IPS-NIHi7 (cell line): ENCODE results near the gene SGMS2.

Experiments used
- DNase-seq: peaks from one replicate; pipeline ENCODE4 v3.0.0; 2012; ENCODE audit warnings: mixed read lengths; ENCODE audit errors: extremely low spot score

Gene SGMS2

DNA sequence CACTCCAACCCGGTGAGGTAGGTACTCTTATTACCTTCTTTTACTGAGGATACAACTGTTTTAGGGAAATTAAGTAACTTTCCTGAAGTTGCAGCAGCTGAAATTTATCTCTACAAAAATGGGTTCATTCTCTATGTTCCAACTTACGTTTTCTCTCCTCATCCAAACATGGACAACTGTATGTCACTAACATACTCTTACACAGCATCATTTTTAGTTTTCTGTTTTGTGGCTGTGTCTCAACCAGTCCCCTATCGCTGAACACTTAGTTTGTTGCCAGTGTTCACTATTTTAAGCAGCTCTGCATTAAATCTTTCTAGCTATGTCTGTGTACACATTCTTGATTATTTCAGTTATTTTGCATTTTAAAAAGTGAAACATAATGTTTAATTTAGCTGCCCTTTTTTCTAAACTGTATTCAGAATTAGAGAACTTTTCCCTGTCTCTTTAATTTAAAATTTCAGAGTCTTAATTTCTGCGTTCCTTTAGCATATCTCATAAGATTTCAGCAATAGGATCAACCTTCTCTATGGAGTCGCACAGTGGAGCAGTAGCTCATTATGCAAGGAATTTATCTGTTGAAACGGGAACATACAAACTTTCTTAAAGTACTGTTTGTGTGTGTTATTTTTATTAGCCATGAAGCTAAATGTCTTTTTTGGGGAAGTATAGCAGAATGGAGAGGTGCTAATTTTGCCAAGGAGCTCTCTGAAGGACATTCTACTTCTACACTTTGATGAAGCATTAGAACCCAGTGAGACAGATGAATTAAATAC, 3.8 kb downstream of the SGMS2 start:
- no peak for DNase-seq

- DNase-seq, result no peak
Observed at GRCh38 chr4:107831140-107831539, 6.4 kb downstream of the SGMS2 start.

DNA sequence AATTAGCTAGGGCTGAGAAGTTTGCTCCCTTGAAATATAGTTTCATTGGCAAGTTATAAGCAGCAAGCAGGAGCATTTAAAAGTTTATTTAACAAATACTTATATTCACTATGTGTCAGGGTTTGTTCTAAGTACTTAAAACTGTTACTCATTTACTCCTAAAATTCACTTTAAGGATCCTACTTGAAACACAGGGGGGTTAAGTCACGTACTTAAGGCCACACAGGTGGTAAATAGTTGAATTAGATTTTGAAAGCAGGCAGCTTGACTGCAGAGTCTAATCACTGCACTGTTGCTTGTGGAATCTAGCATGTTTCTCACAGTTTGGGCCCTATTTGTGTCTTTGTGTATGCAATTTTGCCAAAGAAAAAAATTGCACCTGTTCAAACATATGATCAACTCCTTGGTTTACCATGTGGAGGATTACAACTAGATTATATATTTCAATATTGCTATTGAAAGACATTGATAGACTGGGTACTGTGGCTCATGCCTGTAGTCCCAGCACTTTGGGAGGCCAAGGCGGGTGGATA, 7.6 kb downstream of the SGMS2 start:
- no peak for DNase-seq

DNA sequence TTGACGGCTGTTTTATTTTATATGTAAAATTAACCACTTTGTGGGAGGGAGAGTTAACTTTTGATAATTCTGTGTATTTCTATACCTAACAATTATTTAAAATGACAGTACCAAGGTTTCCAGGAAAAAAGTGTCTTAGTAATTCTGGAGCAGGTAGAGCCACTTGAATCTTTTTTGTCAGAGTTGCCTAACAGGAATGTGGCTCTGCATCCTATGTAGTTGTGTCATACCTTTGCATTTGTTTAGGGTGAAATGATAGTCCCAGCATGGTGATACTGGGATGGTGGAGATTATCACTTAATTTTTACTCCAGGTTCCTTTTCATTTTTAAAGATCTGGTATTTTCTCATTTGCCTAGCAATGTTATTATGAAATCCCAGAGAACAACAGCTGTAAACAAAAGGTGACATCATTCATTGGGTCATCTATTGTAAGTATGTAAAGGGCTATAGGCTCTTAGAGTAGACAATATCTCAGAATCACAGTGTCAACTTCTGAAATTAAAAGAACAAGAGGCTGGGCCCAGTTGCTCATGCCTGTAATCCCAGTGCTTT, 9.6 kb downstream of the SGMS2 start:
- no peak for DNase-seq

GRCh38 chr4:107835406-107835805, 10.7 kb downstream of the SGMS2 start:
- no peak for DNase-seq

GRCh38 chr4:107837317-107837716, 12.6 kb downstream of the SGMS2 start:
- no peak for DNase-seq

GRCh38 chr4:107837776-107838618, 13.3 kb downstream of the SGMS2 start:
- no peak for DNase-seq

GRCh38 chr4:107838861-107839565, 14.3 kb downstream of the SGMS2 start:
- DNase-seq, result no peak

GRCh38 chr4:107843391-107843790, 18.7 kb downstream of the SGMS2 start:
- peak; percentile 24 for DNase-seq

DNA sequence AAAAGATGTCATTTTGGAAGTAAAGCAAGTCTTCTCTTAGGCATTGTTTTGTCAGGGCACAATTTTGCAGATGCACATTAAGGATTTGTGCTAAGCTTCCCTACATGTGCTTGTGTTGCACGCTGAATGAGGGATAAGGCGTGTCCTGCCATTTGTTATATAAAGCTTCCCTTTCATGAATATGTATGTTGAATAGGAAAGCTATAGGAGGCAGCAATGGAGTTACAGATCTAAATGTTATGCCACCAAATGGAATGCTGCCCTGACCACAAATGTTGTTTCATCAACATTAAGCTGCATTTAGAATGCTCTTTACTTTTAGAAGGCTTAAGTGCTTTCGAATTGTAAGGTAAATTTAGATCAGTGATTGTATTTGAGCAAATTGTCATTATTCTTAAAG, 20.9 kb downstream of the SGMS2 start:
- no peak for DNase-seq

DNA sequence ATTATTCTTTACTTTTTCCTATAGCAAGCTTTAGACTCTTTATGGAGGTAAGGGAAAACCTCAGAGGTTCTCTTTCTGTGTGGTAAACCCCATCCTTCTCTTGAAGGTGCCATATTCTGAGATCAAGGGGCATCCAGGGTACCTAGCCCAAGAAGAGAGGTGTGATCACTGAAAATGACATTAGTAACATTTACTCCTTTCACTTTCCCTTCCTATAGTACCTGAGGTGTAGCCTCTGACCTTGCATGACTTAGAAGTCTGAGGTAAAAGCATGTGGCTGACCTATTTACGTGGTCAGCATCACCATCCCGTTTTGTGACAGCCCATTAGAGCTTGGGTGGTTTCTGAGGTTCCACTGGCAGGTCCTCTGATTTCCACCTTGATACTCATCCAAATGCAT, 25.7 kb downstream of the SGMS2 start:
- DNase-seq, result no peak

GRCh38 chr4:107853444-107854355, 29.0 kb downstream of the SGMS2 start:
- no peak for DNase-seq

DNA sequence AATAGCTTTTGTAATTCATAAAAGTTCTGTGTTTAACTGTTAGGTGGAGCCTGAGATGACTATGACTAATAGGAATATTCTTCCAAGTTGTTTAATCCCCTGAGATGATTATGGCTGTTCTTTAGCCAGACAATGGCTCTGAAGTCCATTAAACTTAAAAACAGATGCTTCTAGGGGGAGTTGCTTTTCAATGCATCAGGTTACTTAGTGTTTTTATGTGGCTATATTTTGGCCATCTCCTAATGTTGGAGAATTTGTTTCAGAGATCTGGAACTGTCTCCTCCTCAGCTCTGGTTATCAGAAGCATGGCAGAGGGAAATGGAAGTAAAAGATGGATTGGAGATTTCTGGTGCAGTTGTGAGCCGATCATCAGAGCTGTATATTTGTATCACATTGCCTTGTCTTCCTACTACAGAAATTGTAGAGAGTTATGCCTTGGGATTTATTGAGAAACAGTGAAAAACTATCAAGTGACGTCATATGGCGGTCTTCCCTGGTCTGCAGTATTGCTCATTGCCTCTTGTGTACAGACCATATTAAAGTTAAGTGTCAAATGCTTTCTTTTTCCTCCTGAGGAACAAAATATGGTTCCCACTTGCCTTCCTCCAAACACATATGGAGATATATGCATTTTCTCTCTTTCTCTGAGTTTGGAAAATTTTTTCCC, 29.8 kb downstream of the SGMS2 start:
- no peak for DNase-seq

- DNase-seq, result no peak
Observed at GRCh38 chr4:107855723-107856122, 31.0 kb downstream of the SGMS2 start.

GRCh38 chr4:107856901-107857300, 32.2 kb downstream of the SGMS2 start:
- no peak for DNase-seq

DNA sequence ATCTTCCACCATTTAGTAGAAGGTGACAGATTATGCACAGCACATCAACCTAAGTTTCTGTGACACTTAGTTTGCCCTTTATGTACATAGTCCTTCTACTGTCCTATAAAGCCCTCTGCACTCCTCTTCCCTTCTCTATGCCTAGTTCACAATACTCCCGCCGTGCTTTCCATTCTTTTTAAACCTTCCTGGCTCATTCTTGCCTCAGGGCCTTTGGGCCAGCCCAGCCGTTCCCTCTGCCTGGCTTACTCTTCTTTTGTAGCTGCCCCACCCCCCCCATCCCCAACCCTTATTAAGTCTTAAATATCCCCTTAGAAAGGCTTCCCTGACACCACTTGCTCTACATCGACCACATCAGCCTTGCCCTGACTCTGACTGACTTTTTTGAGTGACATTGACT, 33.0 kb downstream of the SGMS2 start:
- DNase-seq, result peak; percentile 10

DNA sequence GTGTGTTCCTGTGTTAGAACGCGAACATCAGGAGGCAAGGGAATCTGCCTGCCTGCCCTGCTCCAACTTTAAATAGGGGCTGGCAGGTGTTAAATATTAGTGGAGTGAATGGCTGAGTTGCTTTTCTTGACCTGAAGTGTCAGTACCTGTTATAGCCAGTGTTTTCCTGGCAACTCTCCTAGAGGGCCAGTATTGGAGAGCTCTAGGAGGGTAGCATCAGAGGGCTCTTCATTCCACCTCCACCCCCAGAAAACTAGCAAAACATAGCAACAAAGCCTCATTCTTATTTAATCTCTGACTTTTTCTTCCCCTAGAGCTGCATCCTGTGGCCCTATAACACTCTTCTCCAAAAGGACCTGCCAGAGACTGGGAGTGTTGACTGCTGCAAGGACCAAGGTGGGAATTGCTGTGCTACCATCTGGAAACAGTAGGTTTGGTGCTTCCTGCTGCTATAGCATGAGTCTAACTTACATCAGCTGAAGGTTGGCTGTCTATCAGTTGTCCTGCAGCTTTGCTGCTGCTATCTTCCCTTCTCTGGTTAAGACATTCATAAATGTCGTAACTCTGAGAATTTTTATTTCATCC, 33.5 kb downstream of the SGMS2 start:
- peak; percentile 12 for DNase-seq

GRCh38 chr4:107862658-107863057, 37.9 kb downstream of the SGMS2 start:
- no peak for DNase-seq

DNA sequence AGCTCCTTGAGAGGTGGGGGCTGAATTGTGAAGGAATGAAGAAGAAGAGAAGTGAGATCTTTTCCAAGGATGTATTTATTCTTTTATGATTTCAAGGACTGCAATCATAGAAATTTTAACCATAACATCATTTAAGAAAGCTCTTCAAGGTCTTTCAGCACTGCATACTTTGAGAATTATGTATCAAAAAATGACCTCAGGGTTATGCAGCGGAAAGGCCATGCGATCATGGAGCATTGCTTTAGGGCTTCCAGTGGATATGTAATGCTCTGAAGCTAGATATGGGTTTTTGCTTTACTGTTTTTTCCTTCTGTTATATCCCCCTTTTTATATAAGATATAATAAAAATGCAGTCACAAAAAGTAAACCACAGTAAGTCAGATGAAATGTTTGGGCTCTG, 38.7 kb downstream of the SGMS2 start:
- no peak for DNase-seq

DNA sequence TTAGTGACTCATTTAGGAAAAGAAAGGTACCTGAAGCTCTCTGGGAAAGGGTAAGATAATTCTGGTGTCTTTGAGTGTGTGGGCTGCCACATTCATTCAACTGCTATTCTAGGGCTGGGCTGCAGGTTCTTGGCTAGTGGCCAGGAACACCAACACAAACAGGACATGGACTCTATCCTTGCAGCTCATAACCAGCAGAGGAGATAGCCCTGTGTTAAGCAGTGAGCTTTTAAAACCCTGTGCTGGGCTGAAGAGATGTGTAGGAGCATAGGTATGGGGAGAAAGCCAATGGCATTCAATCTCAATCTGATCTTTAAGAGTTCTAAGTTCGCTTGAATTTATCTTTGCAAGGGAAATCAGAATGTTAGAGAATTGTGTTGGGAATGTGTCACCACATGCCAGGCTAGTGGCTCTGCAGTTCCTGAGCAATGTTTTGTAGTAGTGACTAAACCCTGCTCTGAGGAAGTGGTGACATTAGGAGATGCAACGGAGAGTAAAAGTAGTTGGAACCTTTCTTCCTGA, 39.2 kb downstream of the SGMS2 start:
- DNase-seq, result no peak
